GM12878 (cell line): ENCODE measurements around the gene GTF2IRD1.

ENCODE experiments used
- CEBPB ChIP-seq, 2 experiments: fragments of 150-350 bp in 1 of 2; IDR thresholded peaks; 2 replicates each; pipeline ENCODE4 v1.6.1; 2012 to 2014; ENCODE audit warnings: low read depth in 2 of 2, low read length in 2 of 2, borderline replicate concordance in 1 of 2, inconsistent platforms in 1 of 2
- CTCF ChIP-seq, 3 experiments: IDR thresholded peaks in 2 of 3; conservative IDR thresholded peaks in 1 of 3; 2 replicates each; pipeline ENCODE4 v1.5.1; 2011; ENCODE audit warnings: low read depth in 3 of 3, low read length in 3 of 3, mild to moderate bottlenecking in 3 of 3, control low read depth in 2 of 3, moderate library complexity in 2 of 3, inconsistent platforms in 1 of 3, mixed read lengths in 1 of 3; ENCODE audit not compliant: control insufficient read depth in 2 of 3, insufficient read depth in 1 of 3; ENCODE audit errors: extremely low read depth in 1 of 3
- DPF2 ChIP-seq: fragments of 450-650 bp; IDR thresholded peaks from 2 replicates; pipeline ENCODE4 v1.6.1; 2017; ENCODE audit warnings: mild to moderate bottlenecking
- ESRRA ChIP-seq: IDR thresholded peaks from 2 replicates; pipeline ENCODE4 v1.6.1; 2012; ENCODE audit warnings: mild to moderate bottlenecking, low read length, improper control_type of control experiment
- EZH2 ChIP-seq: IDR thresholded peaks from 2 replicates; pipeline ENCODE4 v1.6.1; 2012; ENCODE audit warnings: low read depth, mild to moderate bottlenecking, control low read depth, inconsistent platforms, low read length, borderline replicate concordance; ENCODE audit not compliant: control insufficient read depth
- JUNB ChIP-seq: IDR thresholded peaks from 2 replicates; pipeline ENCODE4 v1.6.1; 2016; ENCODE audit warnings: antibody characterized with exemption, mild to moderate bottlenecking
- JUND ChIP-seq: IDR thresholded peaks from 2 replicates; pipeline ENCODE4 v1.6.1; 2012; ENCODE audit warnings: low read depth, mild to moderate bottlenecking, low read length, improper control_type of control experiment, moderate library complexity
- KDM1A ChIP-seq: fragments of 200-600 bp; sonication (generic); IDR thresholded peaks from 2 replicates; pipeline ENCODE4 v1.6.1; 2016; ENCODE audit warnings: borderline replicate concordance
- NFIC ChIP-seq: IDR thresholded peaks from 2 replicates; pipeline ENCODE4 v1.6.1; 2012; ENCODE audit warnings: low read depth, mild to moderate bottlenecking, inconsistent platforms, low read length, moderate library complexity
- POLR2A ChIP-seq: IDR thresholded peaks from 2 replicates; pipeline ENCODE4 v1.6.1; 2011; ENCODE audit warnings: low read depth, mild to moderate bottlenecking, low read length
- USF2 ChIP-seq: IDR thresholded peaks from 2 replicates; pipeline ENCODE4 v1.6.1; 2011; ENCODE audit warnings: low read depth, low read length, improper control_type of control experiment, borderline replicate concordance

GRCh38 chr7:74514131-74514591 lies 60.5 kb downstream of the GTF2IRD1 start:
- TF ChIP-seq POLR2A: no peak
- TF ChIP-seq CTCF (IDR thresholded peaks at IDR 0.05 in 2 of 3, conservative IDR thresholded peaks at IDR 0.05 in 1 of 3; ENCODE audit: control insufficient read depth in 2 of 3, extremely low read depth in 1 of 3, insufficient read depth in 1 of 3, low read depth in 3 of 3, low read length in 3 of 3): no peak
- TF ChIP-seq ESRRA: no peak
- TF ChIP-seq DPF2: no peak
- no peak for TF ChIP-seq KDM1A
- TF ChIP-seq JUNB: no peak
- no peak for TF ChIP-seq CEBPB (IDR thresholded peaks at IDR 0.05; ENCODE audit: borderline replicate concordance in 1 of 2, low read depth in 2 of 2, low read length in 2 of 2)
- no peak for TF ChIP-seq EZH2
- no peak for TF ChIP-seq JUND
- TF ChIP-seq NFIC: no peak
- TF ChIP-seq USF2: no peak
